HG03439 (cell line): ENCODE results near the gene OR6P1.

Experiments used
- ATAC-seq: cut with Tn5 transposase; IDR thresholded peaks from one replicate; pipeline ENCODE4 v1.9.1; 2021; ENCODE audit warnings: mild to moderate bottlenecking, moderate library complexity; ENCODE audit not compliant: unreplicated experiment

Gene OR6P1

DNA sequence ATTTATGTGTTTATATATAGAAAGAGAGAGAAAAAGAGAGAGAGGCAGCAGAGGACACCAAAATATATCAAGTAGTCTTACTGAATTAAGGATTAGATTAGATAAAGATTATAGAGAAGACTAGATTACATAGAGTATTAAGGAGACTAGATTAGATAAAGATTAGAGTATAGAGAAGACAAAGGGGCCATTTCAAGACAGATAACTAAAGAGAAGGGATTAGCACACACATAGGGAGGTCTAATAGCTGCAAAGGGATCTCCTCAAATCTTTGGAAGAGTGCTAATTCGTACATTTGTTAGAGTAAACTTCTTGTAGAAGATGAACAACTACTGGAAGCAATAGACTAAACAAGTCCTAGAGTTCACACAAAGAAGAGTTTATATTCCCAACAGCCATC lies 50.4 kb downstream of the OR6P1 start:
- no peak for ATAC-seq

DNA sequence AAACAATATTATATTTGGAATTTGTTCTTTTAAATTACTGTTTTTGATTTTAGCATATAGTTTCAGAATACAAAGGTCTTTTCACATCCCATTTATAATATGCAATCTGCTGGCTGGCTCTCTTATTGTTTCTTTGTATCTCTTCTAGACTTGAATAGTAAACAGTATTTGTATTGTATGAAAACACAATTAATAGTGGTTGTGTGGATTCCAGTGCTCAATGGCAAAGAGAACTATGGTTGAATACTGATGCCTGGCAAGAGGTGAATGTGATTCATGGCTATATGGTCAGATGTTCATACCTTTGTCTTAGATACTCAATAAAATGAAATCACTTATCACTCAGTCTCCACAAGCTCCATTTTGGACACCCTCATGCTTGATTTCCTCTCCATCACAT lies 53.4 kb downstream of the OR6P1 start:
- ATAC-seq: no peak
